HG03469 (cell line): Measurements from ENCODE around the gene ADGRA3.

Source experiments
- ATAC-seq: cut with Tn5 transposase; IDR thresholded peaks from one replicate; pipeline ENCODE4 v1.9.1; 2021; ENCODE audit warnings: mild to moderate bottlenecking, moderate library complexity, moderate number of reproducible peaks; ENCODE audit not compliant: unreplicated experiment

The ADGRA3 gene

DNA sequence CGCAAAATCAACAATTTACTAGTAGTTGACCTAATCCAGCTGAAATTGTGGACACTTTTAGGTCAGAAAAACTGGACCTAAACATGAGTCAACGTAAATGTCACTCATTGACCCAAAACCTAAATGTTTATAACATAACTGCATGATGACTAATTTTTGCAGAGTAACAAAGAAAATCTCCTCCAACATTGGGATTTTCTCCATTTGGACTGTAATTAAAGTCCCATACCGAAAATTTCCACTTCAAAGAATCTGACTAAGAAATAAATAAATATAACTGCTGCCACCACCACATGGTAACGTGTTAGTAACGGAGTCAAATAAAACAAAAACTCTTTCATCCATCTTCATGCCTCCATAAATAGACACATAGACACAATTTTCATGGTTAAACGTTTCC lies 1.9 kb downstream of the ADGRA3 start:
- no peak for ATAC-seq

DNA sequence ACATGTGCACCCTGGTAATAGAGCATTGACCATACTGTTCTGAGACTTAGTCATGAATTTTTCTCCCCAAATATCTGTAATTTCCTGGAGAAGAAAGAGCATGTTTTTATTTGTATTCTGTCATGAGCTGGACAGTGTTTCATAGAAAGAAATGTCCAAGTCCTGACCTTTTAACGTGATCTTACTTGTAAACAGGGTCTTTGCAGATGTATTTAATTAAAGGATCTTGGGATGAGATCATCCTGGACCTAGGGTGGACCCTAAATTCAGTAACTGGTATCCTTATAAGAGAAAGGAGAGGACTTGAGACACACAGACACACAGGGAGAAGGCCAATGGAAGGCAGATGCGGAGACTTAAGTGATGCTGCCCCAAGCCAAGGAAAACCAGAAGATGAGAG lies 3.6 kb downstream of the ADGRA3 start:
- no peak for ATAC-seq

DNA sequence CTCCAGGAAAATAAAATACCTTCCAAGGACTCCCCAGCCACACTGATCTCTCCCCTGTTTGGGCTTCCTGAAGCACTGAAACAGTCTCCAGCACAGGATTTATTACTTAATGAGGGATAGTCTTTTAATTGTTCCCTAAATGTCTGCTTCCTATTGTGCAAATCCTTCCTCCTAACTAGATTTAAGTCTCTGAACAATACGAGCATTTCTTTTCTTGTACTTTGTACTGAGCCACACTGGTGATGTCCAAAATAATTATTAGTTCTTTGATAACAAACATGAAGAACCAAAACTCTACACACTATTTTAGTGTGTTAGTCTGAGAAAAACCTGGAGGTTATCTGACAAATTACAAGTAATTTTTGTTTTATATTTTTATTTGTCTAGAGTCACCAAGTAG lies 5.1 kb downstream of the ADGRA3 start:
- ATAC-seq = no peak

DNA sequence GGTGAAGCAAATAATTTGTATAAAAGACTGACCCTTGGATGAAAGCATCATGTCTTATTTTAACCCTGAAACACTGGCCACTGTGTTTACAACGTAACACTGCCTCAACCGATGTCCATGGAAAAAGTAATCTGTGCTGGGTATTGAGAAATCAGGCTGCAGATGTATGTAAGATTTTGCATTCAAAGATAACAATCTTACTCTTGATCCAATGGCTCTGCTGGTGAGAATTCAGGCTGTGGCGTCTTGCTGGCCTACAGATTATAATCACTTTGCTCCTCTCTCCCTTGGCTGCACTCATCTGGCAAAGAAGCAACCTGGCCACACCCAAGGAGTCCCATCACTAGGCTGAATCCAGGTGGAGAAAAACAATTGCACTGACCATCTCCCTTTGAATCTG lies 7.5 kb downstream of the ADGRA3 start:
- ATAC-seq = no peak

DNA sequence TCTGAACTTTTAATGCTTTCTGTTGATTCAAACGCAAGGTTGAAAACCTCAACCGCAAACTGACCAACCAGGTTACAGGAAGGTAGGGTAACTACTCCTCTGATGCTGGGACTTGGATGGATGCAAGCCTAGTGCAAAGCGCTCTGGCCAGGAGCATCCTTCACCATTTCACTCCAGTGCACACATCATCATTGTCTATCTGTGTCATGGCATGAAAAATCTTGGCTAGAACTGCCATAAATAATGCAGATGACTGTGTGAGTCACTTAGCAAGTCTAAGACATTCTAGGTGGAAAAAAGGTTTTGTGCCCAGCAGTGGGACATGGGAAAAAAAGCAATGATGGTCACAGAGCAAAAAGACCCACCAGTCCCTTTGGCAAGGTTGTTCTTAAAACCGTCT lies 10.9 kb downstream of the ADGRA3 start:
- ATAC-seq = no peak

DNA sequence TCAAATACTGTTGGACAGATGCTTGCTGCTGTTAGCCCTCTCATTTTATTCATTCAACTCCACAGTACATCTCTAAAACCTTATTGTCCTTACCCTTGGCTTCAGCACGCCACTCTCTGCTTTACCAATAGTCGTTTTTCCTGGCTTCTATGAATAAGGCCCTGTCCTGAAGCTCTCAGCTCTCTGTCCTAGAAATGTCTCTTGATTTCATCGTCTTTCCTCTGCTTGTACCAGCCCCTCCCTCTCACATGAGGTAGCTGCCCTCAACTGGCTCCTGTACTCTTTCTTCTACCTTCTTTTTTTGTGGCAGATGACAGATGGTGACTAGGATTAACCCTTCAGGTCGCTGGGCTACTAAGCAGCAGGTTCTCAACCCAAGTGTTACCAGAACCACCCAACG lies 11.4 kb downstream of the ADGRA3 start:
- no peak for ATAC-seq

DNA sequence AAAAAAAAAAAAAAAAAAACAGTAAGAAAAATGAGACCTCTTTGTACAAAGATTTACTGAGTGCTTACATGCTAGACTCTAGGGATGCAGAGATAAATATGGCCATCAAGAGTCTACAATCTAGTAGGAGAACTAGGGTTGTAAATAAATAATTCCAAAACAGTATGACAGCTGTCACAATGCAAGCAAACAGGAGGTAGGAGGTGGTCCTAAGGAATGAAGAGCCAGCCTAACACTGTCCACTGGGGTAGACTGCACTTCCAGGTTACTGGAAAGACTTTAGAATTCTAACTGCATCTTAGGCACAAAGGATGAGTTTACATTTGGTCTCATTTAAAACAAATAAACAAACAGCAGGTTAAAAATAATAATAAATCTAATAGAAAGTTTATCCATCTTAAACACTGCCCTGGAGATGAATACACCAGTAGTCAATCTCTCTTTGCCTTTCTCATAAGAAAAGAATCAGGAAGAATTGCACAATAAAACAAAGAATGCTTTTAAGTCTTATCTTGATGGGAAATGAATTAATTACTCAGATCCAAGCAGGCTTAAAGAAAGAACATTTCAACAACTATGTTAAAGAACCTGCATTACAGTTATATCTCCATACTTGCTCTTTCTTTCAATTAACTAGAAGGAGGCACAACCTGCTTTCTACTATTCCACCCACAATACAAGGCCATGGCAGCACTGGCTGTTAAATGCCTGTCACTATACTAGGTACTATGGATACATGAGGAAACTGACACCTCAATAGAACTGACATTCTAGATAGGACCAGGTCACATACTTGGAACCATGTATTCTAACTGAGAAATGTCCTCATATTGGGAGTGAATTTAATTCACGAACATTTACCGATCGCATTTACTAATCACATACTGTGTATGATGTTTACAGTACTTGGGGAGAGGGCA lies 12.7 kb downstream of the ADGRA3 start:
- no peak for ATAC-seq

DNA sequence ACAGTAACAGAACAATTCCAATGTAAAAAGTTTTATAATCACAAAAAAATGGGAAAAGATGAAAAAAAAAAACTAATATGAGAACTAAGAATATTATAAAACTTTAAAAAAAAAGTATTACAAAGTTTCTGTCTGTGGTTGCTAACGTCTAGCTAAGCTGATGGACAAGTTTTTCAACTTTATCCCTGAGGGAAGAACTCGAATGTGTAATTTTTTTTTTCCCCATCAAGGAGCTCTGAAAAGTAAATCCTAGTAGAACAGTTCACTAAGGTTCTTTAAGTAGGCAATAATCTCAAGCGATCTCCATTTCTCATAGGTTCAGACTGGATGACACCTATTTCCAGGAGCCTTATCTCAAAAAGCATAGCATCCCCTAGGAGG lies 14.2 kb downstream of the ADGRA3 start:
- no peak for ATAC-seq

DNA sequence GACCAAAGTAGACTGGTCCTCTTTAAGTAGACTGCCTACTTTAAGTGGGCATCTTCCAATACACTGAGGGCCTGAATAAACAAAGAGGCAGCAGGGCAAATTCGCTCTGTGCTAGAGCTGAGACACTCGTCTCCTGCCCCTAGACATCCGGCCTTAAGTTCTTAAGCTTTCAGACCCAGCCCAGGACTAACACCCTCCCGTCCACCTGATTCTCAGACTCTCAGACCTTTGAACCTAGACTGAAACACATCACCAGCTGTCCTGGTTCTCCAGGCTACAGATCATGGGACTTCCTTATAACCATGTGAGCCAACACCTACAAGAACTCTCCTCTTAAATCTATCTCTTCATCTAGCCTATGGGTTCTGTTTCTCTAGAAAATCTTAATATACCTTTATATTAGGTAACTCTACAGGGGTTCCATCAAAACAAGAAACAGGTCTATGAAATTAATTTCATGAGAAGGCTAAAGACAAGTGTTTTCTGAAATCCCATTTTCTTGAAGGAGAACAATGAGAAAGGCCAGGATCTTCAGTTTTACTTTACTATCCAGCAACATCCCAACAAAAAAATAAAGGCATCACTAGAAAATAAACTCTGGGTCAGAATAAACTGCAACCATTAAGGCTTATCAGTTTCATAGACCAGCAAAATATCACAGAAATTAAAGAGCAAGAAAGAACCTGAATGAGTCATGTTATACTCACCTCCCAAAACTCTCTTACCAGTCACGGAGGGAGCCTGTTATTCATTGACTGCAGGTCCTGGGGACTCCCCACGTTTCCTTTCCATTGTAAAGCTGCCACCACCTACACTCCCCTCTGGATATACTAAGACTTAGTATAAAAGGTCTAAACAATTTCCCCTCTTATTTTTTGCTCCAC lies 14.8 kb downstream of the ADGRA3 start:
- no peak for ATAC-seq

DNA sequence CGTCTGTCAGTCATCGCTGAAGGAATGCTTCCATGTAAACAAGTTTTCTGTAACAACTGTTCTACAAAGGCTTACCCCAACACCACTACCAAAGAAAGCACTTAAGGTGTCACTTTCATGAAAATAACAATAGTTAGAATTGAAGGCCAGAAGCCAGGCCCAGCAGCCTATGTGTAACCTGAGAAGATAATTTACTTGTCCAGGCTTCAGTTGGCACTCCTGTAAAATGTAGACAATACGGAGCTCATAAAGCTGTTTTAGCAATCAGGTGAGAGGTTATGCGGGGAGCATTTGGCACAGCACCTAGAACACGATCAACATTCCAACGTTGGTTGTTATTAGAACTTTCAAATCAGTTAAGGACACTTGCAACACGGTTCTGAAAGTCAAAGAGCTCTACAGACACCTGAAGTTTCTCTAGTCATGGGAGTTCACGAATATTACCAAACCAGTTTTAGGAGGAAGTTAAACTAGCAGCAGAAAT lies 15.7 kb downstream of the ADGRA3 start:
- ATAC-seq = no peak

DNA sequence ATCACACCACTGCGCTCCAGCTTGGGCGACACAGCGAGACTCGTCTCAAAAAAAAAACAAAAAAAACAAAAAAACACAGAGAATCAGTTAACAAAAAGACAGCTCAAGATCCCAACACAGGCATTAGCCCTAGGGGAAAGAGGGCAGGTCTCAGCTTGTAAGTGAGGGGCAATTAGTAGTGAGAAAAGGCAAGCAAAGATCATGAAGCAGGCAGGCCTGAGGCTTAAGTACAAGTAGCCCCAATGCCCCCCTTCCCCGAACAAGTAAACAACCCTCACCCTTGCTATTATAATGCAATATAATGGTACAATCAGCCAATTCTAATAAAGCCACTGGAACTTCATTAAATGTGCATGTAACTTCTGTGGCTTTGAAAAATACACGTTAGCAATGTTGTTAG lies 17.0 kb downstream of the ADGRA3 start:
- ATAC-seq = no peak

DNA sequence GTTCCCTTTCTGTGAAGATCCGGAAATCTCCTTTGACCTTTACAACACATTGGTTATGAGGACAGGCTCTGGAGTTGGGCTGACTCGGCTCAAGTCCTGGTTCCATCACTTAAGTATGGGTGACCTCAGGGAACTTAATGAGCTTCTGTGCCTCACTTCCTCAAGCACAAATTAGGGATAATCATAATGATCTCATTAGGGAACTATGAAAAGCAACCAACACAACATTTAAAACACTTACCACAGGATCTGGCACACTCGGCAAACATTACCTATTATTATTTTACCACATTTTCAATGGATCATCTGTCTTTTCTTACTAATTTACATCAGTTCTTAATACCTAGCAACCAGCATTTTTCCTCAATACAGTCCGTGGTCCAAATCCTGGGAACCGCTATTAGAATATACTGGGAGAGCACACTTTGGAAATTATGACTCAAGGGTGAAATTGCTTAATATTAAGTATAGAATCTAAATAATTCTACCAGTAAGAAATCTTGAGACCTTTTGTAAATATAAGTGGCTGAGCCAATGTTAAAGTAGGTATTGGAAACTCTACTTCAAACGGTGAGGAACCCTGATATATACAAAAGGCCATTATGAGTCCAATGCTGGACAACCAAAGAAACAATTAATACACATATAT lies 19.6 kb downstream of the ADGRA3 start:
- no peak for ATAC-seq

DNA sequence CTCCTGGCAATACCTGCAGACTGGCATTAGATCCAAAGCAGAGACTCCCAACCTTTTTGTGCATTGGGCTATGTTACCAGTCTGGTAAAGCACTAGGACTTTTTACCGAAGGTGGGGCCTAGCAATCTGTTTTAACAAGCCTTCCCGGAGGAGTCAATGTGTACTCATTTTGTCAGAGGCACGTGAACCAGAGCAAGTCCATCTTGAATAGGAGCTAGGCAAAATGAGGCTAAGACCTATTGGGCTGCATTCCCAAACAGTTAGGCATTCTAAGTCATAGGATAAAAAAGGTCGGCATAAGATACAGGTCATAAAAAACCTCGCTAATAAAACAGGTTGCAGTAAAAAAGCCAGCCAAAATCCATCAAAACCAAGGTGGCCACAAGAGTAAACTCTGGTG lies 22.3 kb downstream of the ADGRA3 start:
- no peak for ATAC-seq

DNA sequence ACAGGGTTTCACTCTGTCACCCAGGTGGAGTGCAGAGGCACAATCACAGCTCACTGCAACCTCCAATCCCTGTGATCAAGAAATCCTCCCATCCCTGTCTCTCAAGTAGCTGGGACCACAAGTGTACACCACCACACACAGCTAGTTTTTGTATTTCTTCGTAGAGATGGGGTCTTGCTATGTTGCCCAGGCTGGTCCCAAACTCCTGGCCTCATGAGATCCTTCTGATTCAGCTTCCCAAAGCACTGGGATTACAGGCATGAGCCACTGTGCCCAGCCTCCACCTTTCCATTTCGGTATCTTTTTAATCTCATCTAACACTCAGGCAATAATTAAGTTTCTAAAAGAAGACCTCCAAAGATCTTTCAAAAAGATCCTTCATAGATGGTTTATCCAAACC lies 22.9 kb downstream of the ADGRA3 start:
- no peak for ATAC-seq

DNA sequence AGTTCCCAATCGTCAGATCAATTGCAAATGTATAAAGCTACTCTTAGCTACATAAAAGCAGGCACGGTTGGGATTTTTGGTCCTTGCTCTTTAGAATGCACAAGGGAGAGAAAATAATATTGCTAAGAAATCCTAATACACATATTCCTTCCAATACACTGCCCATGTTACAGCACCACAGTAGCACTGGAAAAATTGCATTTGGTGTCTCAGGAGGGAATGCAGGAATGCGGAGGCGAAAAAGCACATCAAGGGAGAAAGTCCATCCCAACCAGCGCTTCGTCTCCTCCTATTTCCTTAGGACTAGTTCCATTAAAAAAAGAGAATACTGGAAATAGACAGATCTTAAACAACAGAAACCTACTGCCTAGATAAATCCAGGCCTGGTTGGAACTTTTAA lies 23.9 kb downstream of the ADGRA3 start:
- no peak for ATAC-seq

DNA sequence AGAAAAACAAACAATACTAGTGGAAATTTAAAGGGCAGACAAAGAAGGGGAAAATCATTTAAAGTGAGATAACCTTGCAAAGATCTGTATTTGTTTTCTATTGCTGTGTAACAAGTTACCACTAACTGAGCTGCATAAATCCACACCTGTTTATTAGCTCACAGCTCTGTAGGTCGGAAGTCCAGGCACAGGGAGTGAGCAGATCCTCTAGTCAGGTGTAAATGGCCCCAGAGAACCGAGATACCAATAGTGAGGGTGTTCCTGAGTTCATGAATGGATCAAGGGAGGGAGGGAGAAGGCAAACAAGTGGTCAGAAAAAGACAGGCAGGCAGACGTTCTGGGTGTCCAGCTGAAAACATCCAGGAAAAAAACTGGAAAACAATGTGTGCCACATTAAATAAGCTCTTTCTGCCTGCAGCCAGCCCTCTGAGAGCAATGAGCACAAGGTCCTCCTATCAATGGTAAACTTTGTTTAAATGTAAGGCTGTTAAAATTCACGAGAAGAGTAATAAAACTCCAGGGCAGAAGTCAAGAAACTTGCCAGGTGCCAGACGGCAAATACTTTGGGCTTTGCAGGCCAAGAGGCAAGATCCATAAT lies 25.0 kb downstream of the ADGRA3 start:
- no peak for ATAC-seq

DNA sequence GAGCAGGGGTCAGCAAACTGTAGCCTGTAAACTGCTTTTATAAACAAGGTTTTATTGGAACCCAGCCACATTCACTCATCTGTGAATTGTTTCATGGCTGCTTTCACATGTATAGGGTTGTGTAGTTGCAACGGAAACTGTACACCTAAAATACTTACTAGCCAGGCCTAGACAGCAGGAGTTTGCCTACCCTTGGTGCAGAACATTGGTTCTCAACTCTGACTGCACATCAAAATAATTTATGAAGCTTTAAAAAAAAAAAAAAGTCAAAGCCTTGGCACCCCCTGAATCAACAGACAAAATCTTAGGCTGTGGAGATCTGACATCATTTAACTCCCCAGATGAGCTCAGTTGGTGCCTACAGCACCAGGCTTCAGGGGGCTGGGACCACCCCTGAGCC lies 27.8 kb downstream of the ADGRA3 start:
- ATAC-seq = no peak

DNA sequence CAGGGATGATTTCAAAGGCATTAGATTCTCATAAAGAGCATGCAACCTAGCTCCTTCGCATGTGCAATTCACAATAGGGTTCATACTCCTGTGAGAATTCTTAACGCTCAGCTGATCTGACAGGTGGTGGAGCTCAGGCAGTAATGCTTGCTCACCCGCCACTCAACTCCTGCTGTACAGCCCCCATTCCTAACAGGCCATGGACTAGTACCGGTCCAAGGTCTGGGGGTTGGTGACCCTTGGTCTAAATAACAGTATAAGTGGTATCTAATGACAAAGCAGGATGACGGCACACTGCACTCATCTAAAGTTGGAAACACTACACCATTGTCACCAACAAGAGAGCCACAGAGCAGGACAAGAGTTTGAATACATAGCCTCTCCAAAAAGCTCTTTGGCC lies 28.5 kb downstream of the ADGRA3 start:
- no peak for ATAC-seq

DNA sequence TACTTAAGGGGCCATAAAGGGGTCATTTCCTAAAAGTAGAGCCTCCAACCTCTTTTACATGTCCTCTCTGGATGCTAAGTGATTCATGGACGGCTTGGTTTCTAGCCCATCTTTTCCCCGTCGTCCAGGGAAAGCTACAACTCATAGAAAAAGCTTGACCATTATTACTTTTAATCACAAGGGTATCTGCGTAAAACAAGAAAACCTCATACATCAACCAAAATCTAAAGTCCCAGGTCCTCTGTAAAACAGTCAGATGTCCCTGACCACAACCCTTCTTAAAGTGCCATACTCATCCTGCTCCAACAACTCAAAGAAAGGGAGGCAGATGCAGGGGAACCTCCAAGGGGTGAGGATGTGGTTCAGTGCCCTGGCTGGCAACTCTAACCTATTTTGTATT lies 29.6 kb downstream of the ADGRA3 start:
- ATAC-seq = no peak

DNA sequence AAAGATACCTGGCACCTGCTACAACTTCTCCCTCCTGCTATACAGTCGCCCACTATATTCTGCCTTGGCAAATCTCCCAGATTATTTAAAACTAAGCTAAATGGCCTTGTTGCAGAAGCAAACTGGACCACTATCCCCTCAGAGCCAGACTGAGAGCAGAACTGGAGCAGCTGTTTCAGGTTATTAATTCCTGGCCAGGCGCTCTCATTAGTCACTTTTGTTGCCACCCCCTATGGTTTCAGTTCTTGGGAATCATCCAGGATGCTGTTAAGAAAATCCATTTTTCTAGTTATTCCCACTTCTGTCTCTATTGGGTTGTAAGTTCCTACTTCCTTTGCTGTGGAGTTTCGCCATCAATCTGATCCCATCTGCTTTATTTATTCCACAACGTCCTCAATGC lies 30.1 kb downstream of the ADGRA3 start:
- ATAC-seq = no peak

DNA sequence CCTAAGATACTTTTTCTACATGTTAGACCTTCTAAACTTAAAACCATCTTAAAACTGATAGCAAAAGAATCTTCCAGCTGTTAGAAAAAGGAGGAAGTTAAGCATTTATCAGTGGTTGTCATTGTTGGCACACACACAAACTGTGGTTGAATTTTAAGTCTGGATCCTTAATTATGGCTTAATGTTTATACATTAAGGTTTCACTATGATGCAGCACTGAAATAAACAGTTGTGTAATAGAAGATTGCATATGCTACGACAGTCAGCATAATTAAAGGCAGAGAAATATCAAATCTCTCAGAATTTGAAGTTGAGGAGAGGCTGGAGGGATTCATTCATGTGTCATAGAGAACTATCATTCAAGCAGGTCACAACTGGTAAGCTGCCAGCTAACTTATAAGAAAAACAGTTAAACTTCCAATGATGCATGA lies 32.3 kb downstream of the ADGRA3 start:
- no peak for ATAC-seq
